ENCODE measurements around the gene IRS1.

Gene IRS1

DNA sequence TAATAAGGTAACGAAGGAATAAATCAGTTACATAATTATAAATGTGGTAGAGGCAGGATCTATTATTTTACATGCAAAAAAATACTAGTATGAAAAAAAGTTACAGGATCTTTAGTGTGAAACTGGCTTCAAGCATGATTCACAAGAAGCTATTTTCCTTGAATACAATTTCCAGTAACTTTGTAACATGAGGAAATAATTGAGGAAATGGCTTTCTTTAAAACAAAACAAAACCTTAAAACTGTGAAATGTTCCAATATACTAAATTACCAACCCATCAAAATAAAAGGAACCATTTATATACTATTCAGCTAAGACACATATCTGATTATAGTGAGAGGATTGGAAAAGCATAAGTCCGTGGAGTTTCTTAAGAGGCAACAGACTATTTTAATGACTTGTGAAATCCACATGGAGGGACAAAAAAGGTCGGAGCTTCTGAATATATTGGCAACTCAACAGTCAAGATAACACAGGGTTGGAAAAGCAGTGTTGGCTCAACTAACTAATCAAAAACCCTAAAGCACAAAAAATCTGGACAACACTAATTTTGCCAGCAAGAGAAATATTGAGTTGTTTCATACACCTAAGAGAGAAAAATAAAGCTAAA lies 10.6 kb downstream of the IRS1 start:
- no peak for DNase-seq

DNA sequence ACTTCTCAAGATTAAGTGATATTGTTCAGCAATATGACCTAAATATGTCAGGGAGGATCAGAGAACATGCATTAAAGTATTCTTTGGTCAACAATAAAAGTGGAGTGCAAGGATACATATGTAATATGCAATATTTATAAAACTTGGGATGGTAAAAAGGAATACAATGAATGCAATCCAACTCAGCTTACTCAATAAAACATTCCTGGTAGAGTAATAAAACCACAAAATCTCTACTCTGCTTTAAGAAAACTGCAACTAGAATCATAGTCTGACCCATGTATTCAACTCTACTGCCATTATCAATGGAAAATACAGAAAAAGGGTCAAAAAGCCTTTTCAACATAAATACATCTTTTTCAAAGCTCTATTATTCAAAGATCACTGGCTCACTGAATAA lies 11.6 kb downstream of the IRS1 start:
- no peak for DNase-seq

DNA sequence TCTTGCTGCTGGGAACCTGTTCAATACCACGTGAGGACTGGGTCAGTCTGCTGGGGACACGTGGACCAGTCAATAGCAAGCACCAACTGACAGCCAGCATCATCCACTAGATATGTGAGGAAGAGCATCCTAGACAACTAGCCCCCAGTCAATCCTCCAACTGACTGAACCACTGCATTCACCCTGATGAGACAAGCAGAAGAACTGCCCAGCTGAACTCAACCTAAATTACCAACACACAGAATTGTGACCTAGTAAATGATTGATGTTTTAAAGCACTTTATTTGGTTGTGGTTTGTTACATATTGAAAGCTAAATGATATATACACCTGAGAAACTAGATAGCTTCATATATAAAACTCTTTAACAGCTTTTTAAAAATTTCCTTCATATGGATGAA lies 15.7 kb downstream of the IRS1 start:
- no peak for DNase-seq

DNA sequence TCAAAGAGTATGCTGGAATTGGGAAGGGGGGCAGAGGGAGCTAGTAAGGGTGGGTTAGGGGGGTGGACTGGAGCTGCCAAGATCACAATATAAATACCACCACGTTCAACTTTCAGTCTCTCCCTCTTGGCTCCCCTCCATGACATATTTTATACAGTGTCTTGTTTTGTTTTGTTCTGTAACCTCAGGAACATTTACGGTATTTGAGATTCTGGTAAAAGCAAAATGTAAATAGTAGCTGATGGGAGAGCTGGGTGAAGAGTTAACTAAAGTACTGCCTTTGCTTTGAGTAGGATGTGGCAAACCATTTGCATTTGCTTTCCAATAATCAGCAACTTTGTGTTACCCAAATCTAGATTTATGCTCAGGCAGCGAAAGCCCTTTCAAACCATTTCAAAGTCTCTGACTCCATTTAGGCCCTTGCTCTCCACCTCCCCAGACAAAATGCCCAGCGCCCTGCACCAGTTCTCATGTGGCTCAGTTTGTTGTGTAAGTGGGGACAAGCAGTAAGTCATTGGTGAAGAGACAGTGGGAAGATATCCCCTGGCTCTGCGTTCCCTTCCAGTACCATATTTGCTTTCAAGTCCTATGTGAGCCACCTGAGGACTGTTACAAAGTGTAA lies 17.4 kb downstream of the IRS1 start:
- no peak for DNase-seq

DNA sequence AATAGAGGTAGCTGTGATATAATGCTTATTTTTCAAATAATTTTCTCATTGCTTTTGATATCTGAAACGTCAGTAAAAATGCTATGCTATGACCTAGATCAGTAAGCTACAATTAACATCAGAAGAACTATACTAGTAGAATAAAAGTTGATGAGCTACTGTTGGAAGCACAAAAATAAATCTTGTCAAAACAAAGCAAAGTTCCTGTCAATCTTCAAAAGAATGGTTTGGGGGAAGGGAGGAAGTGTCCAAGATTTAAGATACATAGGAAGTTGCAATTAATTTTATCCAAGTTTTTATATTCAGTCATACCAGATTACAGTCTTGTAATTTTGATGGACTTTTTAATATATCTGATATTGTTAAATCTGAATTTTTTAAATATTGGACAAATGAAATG lies 19.2 kb downstream of the IRS1 start:
- DNase-seq: no peak

DNA sequence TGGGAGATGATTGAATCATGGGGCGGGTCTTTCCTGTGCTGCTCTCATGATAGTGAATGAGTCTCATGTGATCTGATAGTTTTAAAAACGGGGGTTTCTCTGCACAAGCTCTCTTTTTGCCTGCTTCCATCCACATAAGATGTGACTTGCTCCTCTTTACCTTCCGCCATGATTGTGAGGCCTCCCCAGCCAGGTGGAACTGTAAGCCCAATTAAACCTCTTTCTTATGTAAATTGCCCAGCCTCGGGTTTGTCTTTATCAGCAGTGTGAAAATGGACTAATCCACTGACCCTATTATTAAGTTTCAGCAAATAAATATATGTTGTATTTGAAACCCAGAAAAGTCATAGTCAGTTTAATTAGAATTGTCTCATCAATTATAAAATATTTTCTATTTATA lies 22.0 kb downstream of the IRS1 start:
- no peak for DNase-seq

DNA sequence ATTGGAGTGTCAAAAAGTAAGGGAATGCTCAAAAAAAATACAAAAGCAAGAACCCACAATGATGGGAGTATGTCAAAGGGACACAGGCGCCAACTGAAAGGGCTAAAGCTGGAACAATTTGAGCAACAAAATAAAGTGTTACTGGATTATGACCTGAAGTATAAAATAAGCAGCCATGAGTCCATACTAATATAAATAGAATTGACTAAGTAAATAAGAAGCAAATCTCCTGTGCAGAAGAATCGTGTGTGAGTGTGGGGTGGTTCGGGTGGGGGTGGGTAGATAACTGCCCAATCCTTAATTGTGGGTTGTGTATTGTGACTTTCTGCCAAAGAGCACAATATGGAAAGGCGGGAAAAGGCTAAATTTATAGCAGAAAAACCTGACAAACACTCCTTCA lies 23.5 kb downstream of the IRS1 start:
- DNase-seq: no peak

DNA sequence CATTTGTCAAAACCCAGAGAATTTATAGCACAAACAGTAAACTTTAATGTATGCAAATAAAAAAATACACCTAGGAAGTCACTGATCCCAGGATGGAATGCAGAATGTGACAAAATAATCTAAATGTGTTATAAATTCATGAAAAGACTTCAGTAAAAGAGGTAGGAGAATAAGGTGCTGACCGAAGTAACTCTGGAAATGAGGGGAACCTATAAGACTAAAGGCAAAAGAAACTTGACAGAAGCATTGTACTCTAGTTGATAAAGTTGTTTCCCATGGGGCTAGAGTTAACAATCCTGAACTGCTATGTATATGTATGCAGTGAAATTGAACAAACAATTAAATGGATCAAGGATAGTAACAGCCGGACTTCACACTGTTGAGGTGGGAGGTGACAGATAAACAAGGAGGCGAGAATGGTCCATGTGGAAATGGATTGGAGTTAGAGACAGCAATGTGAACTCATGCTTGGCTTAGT lies 24.5 kb downstream of the IRS1 start:
- no peak for DNase-seq

DNA sequence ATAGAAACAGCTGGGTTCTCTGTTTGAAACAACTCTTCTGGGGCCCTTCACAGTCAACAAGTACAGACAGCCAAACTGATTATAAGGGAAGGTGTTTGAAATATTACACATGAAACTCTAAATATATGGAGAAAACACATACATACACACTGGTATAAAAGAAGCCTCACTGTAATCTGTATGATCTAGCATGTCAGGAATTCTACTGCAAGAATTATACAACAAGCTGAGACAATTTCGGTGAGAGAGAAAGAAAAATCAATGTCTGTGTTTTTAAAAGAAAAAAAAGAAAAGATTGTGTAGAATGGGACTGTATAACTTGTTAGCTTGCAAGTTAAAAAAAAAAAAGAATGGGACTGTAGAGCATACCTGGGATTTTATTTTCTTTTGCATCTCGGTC lies 26.3 kb downstream of the IRS1 start:
- DNase-seq: no peak

DNA sequence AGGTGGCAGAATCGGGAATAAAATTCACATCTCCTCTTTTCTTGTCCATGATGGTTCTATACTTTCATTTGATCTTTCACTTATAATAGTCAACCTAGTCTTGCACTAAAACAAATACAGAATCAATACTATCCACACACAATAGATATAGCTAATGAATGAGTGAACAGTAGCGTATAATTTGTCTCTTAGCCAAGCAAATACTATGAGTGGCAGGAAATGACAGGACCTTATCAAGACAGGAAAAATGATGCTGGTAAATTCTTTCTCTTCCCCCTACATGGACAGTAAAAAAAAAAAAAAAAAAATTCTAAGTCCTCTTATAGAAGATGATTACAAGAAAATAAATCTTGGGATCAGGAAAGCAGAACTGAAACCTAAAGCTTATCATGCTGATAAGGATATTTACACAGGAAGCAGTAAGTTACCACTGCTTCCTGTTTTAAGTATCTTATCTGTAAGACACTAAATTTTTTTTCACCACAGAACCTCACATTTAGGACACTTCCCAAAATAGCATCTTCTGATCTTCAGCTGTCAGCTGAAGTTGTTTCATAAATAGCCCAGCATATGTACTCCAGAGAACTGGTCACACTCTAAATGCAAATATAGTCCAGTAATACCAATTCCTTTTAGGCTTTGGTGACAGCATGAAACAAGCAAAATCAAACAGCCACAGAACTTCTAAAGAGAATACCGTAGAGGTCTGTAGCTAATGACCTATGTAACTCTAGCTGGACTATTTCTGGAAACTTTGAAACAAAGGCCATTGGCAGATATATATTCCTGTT lies 27.0 kb downstream of the IRS1 start:
- no peak for DNase-seq

DNA sequence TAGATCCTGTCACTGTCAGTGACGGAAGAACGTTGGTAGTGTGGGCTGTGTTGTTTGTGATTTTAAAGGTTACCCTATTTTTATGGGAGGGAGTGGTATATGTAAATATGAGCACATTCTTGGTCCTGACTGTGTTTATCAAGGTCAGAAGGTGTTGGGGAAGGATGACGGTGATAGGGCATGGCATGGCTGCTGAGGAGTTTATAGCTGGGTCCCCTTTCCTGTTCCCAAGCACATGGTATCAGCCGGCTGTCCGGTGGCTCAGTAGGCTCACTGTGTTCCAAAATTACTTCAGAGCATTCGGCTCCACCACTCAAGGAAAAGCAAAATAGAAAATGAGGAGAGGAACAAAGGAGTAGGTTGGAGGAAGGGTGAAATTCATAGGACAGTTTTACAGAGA lies 28.6 kb downstream of the IRS1 start:
- no peak for DNase-seq

DNA sequence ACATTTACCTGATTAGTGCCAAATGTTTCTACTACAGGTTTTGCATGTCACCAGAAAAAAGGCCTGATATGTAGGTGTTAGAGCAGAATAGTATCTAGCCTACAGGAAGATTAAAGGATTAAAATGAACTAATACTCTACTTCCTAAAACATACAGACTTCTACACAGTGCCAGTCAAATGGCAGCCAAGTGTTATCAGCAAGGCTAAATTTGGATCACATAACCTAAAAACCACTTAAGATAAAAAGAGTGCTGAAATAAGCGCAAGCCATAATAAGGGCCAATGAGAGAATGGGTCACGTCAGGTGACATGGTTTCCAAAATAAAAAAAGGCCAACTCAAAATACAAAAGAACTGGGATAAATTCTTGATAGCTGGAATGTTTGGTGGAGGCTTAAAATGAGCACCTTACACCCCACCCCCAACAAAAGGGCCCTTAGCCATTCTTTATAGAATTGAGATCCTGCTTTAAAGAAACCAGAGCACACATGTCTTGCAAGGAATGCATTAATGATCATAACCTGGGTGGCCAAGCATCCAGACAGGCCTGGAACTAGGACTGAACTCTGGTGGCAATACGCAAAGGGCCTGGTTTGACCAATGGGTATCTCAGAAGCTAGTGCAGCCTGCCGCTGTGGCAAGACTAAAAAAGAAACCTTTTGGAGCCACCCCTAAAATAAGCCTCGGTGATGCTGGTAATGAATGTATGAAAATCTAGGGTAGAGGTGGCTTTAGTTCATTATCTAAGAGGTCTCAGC lies 32.4 kb downstream of the IRS1 start:
- DNase-seq: no peak

DNA sequence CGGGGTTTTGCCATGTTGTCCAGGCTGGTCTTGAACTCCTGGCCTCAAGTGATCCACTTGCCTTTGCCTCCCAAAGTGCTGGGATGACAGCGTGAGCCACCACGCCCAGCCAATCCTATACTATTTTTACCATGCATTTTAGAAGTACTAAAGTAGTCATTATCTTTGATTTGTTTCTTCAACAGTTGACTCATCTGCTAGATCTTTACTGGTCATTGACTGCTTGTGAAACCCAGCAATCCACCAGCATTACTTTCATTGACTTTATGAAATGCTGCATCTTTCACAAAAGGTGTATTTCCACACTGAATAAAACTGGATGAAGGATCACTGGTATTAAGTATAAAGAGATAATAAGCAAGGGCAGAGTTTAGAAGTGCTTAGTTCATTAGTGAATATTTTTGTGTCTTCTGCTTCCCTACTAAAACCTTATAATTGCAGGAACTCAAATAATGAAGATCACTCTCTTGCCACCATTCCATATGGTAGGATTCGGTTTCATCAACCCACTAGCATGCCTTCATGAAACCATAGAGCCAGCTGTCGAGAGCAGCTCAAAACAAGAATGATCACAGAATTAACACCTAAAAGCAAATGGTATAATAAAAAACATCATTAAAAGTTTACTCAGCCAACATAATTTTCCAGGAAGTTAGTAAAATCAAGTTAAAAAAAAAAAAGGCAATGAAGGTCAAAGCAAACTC lies 33.1 kb downstream of the IRS1 start:
- DNase-seq: no peak

DNA sequence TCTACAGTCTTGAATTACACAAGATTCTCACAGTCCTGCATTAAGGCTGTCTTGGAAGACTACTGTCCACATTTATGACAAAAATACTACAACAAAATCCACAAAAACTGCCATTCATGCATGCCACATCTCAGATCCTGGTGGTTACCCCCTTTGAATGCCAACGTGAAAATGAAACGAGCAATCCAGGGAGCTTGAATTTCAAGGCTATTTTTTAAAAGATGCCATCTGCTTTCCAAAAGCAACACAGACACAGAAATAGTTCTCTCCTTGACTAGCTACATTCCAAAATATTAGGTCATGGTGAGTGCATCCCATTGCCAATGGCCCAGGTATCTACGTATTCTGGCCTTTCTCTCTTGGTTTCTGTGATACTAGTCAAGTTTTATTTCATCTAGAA lies 36.3 kb downstream of the IRS1 start:
- DNase-seq: peak in 1 of 2 experiments; percentile 8

DNA sequence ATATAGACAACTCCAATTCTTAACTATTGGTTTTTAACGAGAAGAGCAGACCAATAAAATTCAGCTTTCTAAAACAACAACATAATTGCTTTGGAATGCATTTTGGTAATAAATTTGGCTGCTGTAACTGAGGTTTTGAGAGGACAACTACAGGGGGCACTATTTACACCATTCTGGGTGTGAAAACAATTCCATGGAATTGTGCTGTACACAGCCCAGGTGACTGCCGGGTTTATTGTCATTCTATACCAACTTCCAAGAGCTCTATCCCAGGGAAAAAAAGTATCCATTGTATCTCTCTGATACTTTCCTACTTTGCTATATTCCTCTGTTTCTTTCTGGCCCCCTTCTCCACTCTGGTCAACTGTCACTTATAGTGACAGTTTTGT lies 38.4 kb downstream of the IRS1 start:
- DNase-seq: no peak

DNA sequence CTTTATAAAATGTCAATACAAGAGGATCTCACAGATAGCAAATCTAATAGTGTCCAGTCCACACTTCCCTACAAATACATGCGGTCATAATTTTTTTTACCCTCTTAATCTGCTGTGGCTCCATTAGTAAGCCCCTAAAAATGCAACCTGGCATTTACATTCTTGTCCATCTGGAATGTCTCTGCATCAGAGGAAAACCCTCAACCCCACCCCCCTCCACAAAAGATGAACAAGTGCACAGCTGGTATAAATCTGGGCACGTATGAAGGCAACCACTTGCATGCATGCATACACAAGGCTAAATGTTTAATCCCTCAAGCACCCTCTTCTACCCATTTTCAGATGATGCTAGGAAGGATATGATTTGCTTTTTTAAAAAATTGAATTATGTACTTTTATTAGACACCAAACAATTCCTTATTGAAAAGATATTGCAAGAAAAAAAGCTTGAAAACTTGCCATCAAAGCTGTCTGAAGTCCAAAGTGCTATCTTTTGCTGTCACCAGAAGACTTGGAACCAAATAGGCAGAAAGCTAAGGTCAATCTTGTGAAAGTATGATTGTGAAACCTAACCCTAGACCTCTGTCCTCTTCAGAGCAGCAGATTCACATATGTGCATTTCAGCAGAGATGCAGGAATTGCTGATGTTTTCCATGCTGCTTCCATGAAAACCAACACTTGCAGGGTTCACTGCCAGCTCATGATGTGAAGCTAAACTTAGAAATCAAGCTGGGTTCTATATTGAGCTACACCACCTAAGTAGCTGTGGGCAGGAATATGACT lies 39.0 kb downstream of the IRS1 start:
- DNase-seq: no peak

DNA sequence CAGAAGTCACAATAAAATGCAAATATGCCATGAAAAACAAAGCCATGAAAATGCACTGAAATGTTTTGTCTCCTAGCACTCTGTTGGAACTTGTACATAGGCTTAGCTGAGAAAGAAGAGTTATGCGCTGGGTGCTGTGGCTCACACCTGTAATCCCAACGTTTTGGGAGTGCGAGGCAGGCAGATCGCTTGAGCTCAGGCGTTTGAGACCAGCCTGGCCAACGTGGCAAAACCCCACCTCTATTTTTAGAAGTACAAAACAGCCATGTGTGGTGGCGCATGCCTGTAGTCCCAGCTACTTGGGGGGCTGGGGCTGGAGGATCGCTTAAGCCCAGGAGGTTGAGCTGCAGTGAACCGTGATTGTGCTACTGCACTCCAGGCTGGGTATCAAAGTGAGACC lies 39.9 kb downstream of the IRS1 start:
- DNase-seq: no peak

DNA sequence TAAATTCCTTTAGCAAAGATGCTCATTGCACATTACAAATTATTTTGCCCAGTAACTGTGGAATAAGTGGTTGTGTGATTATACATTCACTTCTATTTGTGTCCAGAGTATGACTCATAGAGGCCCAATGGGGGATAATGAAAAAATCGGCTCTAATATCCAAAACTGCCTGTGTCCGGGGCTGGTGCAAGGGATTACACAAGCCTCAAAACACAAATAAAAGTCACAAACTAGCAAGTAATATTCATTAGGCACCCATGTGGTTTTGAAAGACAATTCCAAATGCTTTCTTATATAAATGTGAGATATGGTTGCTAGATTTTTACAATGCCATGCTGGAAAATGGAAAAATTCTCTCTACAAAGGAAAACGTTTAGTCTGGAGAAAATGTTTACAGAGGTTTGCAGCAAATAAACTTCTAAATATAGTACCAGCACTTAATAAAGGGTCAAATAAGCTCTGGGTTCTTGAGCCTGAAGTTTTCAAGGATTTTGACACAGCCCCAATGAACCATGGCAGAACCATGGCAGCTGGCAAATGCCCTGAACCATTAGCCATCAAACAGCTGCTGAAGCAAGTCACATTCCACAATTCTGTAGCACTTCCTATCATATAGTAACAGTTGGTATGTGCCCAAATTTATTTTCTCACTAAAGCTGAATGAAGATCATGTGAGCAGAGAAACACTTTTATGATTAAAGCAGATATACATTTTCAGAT lies 40.5 kb downstream of the IRS1 start:
- no peak for DNase-seq

DNA sequence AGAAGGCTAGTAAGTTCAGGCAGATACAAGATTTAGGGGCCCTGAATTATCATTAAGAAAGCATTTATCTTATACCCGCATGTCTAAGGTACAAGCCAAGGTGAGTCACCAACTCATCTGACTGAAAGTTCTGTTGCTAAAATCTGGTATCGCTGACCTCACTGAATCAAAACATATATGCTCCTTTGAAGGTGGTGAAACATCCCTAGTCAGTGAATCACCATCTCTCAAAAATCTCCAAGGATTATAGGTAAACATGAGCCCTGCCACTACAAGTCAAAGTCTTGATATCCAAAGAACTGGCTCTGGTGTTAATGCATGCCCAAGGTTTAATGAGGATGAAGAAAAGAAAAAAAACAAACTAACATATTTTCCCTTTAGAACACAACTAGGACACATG lies 43.5 kb downstream of the IRS1 start:
- no peak for DNase-seq

DNA sequence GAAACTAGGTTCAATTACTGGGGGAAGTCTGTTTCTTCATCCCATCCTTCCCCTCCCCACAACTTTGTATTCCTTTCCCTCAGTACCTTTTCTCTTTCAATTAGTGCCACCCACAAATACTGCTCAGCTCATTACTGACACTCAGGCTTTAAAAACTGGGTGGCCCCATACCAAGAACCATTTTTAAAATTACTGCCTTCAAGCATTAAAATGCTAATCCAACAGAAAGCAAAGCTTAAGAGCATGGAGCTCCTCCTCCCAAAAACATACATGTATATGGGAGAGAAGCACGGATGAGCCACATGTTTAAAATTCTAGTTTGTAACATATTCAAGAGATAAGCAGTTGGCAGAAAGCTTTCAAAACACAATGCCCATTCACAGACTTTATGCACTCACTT lies 44.0 kb downstream of the IRS1 start:
- no peak for DNase-seq

DNA sequence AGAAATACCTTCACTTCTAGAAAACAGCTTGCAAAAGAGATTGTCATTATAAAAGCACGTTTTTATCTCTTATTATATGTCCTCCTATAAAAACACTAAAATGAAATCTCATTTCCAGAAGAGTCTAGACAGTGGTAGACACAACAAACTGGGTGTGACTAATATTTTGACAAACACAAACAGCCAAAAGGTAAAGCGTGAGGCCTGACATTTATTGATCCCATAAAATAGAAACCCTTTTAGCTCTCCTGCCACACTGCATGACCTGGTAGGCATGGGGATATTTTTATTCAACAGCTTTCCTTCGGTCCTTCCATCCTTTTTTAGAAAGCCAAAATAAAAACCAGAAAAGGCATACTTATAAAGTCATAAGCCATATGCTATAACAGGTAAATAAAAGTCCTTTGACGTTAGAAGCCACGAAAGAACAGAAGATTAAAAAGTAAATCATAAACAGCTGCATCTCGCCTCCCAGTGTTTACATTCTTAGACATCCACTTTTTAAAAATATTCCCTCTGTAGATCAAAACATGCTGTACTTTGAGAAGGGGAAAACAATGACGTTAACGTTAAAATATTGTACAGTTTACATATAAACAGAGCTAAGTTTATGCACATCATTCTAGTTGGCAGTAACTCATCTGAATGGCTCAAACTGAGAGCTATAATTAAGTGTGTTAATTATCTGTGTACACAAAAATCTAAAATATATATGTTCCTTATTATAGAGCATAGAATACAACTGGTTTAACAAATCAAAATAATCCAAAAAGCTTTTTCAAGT lies 44.6 kb downstream of the IRS1 start:
- DNase-seq: no peak
